SW480 (cell line): ENCODE data around the gene DHX9.
A peak's percentile ranks its signal among the peaks of the same experiment; 100 is the strongest.
"Not testable (repeated sequence)": the region's sequence is repeated elsewhere in the genome, so short reads cannot be mapped to it uniquely, and the experiment has no call there.

Source experiments
- DNase-seq: peaks from one replicate; pipeline ENCODE4 v3.0.0-alpha.2; 2016; ENCODE audit warnings: low spot score

Gene DHX9

DNA sequence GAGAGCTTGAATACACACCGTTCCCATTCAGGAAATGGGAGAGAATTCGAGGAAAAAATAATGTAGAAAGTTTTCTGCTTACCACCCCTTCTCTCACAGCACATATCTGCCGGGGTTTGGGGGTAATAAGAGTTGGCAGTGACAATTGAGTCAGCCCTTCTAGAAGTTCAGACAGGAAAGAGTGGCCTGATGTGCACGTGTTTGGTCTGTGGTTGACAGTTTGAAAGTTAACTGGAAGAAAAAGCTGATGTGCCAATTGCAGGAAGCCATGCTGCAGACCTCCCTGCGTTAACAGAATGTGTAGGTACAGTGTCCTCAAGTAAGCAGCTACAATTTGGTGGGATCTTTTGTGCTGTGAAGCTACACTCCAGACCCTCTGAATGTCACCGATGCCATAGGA lies 50.9 kb downstream of the DHX9 start:
- DNase-seq: no peak

DNA sequence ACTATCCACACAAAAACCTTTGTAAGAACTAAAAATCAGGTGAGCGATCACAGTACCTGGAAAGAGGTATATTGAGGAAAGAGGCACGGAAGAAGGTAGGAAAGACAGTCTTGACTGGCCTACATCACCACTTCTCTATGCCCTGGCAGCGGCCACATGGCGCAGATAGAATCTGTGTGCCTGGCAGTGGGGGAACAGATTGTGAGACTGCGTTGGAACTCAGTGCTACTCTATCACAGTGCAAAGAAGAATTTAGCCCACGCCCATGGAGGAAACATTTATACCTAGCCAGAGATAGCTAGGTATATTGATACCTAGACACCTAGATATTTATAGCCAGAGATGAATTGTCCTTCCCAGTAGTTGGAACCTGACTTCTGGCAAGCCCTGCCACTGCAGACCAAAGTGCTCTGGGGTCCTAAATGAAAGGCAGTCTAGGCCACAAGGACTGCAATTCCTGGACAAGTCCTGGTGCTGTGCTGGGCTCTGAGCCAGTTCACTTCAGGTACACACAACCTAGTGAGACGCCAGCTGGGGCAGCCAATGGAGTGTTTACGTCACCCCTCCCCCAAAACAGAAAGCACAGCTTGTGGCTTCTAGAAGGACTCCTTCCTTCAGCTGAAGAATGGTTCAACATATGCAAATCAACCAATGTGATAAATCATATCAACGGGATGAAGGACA lies 51.9 kb downstream of the DHX9 start:
- no peak for DNase-seq

DNA sequence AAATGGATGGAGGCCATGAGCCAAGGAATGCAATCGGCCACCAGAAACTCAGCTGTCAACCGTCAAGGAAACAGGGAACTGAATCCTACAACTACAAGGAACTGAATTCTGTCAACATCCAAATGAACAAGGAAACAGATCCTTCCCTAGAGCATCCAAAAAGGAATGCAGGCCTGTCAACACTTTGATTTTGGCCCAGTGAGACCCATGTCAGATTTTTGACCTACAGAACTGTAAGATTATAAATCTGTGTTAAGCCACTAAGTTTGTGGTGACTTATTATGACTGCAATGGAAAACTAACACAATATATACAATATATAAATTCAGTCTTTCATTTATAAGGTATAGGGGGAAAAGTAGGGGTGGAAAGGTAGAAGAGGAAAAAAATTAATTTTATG lies 58.5 kb downstream of the DHX9 start:
- DNase-seq: no peak

DNA sequence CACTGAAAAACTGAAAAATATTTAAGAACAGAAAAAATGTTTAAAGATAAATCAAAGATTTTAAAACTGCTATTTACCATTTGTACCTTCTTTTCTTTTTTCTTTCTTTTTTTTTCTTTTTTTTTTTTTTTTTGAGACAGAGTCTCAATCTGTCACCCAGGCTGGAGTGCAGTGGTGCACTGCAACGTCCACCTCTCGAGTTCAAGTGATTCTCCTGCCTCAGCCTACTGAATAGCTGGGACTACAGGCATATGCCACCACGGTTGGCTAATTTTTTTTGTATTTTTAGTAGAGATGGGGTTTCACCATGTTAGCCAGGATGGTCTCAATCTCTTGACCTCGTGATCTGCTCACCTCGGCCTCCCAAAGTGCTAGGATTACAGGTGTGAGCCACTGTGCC lies 62.8 kb downstream of the DHX9 start:
- not testable (repeated sequence) for DNase-seq

DNA sequence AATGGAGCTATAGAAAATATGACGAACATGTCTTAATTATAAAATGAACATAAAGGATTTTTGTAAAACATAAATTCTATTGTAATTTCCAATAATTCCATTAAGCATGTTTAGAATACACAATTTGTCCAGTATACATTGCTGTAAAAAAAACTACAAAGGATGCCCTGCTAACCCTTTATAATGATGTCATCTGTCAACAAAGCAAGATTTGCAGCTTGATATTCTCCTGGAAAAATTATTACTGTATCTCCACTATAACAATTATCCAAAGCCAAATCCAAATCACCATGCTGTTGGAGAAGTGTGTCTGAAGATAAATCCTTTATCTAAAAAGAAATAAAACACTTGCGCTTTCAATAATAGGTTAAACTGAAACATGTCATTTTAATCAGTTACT lies 66.2 kb downstream of the DHX9 start:
- no peak for DNase-seq

DNA sequence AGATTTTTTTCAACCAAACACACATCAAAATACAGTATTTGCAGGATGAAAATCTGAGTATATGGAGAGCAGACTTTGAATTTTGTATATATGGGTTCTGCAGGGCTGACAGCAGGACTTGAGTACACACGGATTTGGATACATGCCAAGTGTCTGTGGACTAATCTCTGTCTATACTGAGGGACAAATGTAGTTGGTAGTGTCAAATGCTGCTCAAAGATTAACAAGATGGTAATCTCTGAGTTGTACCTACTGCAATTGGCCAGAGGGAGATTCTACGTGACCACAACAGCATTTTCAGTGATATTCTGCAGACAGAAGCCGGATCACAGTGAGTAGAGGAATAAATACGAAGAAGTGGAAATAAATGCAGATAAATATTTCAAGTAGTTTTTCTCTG lies 70.4 kb downstream of the DHX9 start:
- DNase-seq: no peak

DNA sequence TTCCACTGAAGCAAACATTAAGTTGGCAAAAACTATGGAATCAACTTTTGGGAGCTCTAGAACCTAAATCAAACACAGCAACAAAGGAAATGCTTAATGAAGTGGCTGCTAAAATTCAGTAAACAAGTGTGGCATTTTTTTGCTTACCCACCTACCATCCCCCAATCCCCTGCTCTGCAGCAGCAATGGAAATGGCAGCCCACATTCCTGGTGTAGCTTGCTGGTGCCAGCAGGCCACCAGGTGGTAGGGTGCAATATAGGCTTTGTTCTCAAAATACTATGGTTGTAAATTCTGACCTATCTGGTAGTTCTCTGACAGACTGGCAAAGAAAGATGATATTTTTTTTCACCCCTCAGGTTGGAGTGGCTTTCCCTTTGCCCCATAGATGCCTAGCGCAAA lies 71.0 kb downstream of the DHX9 start:
- peak; percentile 21 for DNase-seq

DNA sequence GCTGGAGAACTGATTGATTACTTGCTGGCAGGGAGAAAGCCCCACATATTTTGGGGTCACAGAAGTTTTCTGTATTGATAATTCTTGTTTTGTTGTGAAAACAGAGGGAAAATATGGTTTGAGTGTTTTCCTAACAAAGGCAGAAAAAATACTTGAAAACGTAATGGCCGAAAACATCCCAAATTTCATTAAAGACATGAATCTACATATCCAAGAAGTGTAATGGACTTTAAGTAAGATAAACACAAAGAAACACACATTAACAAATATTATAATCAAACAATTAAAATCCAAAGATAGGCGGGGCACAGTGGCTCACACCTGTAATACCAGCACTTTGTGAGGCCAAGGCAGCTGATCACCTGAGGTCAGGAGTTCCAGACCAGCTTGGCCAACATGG lies 74.3 kb downstream of the DHX9 start:
- DNase-seq: no peak

DNA sequence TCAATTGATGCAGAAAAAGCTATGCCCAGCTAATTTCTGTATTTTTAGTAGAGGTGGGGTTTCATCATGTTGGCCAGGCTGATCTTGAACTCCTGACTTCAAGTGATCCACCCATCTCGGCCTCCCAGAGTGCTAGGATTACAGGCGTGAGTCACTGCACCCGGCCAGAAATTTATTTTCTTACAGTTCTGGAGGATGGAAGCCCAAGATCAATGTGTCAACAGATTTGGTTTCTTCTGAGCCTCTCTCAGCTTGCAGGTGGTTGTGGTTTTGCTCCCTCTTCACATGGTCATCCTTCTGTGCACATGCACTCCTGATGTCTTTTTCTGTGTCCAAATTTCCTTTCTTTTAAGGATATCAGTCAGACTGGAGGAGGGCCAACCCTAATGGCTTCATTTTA lies 78.2 kb downstream of the DHX9 start:
- DNase-seq: no peak

DNA sequence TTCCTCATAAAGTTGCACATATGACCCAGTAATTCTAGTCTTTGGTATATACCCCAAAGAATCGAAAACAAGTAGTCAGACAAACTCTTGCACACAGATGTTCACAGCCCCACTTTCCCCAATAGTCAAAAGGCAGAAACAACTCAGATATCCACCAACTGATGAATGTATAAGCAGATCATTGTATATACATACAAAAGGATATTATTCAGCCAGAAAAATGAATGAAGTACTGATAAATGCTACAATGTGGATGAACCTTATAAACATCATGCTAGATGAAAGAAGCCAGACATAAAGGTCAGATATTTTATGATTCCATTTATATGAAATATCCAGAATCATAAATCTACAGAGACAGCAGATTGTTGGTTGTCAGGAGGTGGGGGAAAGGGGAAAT lies 86.5 kb downstream of the DHX9 start:
- DNase-seq: no peak

DNA sequence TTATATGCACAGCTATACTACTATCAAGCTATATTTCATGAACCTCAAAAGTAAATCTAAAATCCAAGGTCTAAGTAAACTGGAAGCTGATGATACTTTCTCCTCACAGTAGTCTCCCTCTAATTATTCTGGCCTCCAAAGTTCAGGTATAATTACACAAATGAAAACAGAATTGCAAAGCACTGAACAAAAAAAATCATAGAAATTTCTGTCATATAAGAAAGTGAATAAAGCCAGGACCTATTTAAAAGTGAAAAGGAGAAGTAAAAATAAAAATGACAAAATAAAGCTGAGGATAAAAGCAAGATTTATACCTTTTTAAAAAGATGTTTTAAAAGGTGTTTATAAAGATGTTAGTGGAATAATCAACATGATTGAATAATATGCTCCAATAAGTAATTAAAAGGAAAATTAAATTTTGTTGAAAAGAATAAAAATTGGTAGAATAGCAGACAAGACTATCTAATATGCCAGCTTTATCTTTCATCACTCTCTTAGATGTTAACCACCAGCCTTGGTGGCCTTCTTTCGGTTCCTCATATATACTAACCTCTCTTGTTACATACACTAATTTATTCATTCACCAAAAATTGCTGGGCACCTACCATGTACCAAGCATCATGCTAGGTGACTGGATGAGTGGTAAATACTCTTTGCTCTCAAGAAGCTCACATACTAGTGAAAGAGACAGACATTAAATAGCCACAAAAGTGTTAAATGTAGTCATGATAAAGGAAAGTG lies 88.7 kb downstream of the DHX9 start:
- DNase-seq: no peak

DNA sequence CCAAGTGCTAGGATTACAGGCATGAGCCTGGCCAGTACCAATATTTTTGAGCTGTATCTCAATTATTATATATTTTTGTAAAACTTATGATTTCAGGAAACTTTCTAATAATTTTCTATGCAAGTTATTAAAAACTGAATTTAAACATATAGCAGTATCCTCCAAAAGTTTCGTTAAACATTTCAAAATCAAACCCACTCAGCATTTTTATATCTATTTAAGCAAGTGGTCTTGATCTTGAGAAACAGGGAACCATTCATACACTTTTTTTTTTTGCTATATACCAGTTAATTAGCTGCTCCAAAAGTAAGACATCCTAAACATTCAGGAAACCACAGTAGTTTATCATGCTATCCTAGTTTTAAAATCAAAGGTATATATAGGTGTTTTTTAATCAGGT lies 91.8 kb downstream of the DHX9 start:
- DNase-seq: no peak

DNA sequence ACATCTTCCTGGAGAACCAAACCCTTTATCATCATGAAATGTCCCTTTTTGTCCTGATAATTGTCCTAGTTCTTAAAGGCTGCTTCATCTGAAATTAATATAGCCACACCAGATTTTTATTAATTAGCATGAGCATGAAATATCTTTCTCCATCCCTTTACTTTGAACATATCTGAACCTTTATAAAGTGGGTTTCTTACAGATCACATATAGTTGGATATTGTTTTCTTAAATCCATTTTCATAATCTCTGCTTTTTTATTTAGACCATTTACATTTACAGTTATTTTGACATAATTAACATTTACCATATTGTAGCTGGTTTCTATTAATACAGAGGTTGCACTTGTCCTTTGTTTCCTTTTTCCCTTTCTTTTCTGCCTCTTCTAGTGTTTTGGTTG lies 96.6 kb downstream of the DHX9 start:
- no peak for DNase-seq
